Psoas muscle (tissue), 8 donors: ENCODE data around the gene MCRS1. TPM values are rescaled to one million over a fixed set of nuclear protein-coding genes. Genes with fewer than 3 reads are reported as not detected.

Source experiments
- ATAC-seq, 4 donors: fragments of 200-7000 bp; cut with Tn5 transposase; one replicate each; pipeline ENCODE4 v1.9.1; 2020; ENCODE audit warnings: moderate library complexity in 3 of 4, mild to moderate bottlenecking in 2 of 4
- DNase-seq, 2 donors: peaks; one replicate each; pipeline ENCODE4 v3.0.0-alpha.2; 2020
- H3K27ac ChIP-seq: fragments of 200-600 bp; one replicate; pipeline ENCODE4 v1.8.0; 2022
- H3K27me3 ChIP-seq, 3 donors: fragments of 200-600 bp in 1 of 3; one replicate each; pipeline versions ENCODE4 v1.6.1 to v1.8.0; 2013 to 2022; ENCODE audit warnings: low read length in 2 of 3, mild to moderate bottlenecking in 2 of 3, moderate library complexity in 1 of 3; ENCODE audit not compliant: insufficient read depth in 3 of 3
- H3K36me3 ChIP-seq, 2 donors: fragments of 200-600 bp in 1 of 2; one replicate each; pipeline versions ENCODE4 v1.6.1 to v1.8.0; 2013 to 2022; ENCODE audit warnings: low read depth in 1 of 2, mild to moderate bottlenecking in 1 of 2, moderate library complexity in 1 of 2; ENCODE audit not compliant: insufficient read depth in 1 of 2
- H3K4me1 ChIP-seq: fragments of 200-600 bp; one replicate; pipeline ENCODE4 v1.8.0; 2022
- H3K4me3 ChIP-seq: fragments of 200-600 bp; one replicate; pipeline ENCODE4 v1.8.0; 2022; ENCODE audit warnings: mild to moderate bottlenecking
- H3K9me3 ChIP-seq: fragments of 200-600 bp; one replicate; pipeline ENCODE4 v1.8.0; 2022
- WGBS, 3 donors: extraction: QIAGEN DNeasy Blood & Tissue Kit; methylation state at CpG; one replicate each; pipeline versions ENCODE4 v1.1.6 to v1.1.7; 2013; 5-methylcytosine and 5-hydroxymethylcytosine counted together
- intact Hi-C, 2 donors: fragments of 100-400 bp; cut with DNase I; formaldehyde crosslinking; loops; one replicate each; pipeline versions ENCODE4 v1.11.0 to v1.14.2; 2022
- polyA plus RNA-seq, 3 donors: library from polyadenylated mRNA; stranded (reverse); fragments of 200-250 nt; gene quantifications; one replicate each; pipeline ENCODE4 v1.2.3, GENCODE V29; 2013
- total RNA-seq, 4 donors: library from RNA; stranded (reverse); fragmentation: NEBNext Ultra II Directional in 2 of 4; extraction: Animal tissue kit (Norgen Biotek cat#: 25700) in 2 of 4; gene quantifications; one replicate each; pipeline versions ENCODE4 v1.2.1 to v1.2.4, GENCODE V29; 2021 to 2023
- TF ChIP-seq, protein P1 (sequence below): fragments of 200-600 bp; IDR thresholded peaks from one replicate; pipeline ENCODE4 v1.8.0; 2022; ENCODE audit warnings: antibody characterized with exemption
- donor health status: healthy with polysubstance abuse.
- donor health status: DM: no; HTN: no; CAD: no; lungs with moderate emphysema.
- donor health status: Bipolar disorder and iron deficiency.
- donor health status: healthy.
- donor health status: DM: yes; HTN: yes; CAD: no.
- donor health status: DM: no; HTN: no; CAD: no.
- donor health status: DM: no; HTN: no; CAD: no.
- donor health status: DM: yes; HTN: yes; CAD: no.

The MCRS1 gene
- total and polyA plus RNA-seq, 7 donors = 24.3 to 82.3 (median 40.2) TPM

DNA sequence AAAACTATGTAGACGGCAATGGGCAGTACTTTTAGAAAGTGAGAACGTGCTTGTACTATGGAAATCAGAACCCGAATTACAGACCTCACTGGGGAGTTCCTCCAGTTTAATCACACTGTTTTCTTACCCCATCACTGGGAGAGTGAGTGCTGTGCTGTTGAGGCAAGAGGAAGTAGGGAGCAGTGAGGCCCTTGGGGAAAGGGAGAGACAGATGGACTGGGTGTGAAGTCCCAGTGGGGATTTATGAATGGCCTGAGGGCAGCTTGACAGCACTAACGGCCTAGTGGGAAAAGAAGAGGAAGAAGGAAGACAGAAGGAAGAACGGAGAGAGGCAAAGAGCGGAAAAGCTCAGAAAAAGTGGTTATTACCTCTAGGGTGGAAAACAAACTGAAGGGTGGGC, 5.7 kb downstream of the MCRS1 start:
- intact Hi-C loops = no loop called here
- H3K36me3 ChIP-seq = peaks cover 11 to 74% of the 10 kb centered on the region in 2 donors

DNA sequence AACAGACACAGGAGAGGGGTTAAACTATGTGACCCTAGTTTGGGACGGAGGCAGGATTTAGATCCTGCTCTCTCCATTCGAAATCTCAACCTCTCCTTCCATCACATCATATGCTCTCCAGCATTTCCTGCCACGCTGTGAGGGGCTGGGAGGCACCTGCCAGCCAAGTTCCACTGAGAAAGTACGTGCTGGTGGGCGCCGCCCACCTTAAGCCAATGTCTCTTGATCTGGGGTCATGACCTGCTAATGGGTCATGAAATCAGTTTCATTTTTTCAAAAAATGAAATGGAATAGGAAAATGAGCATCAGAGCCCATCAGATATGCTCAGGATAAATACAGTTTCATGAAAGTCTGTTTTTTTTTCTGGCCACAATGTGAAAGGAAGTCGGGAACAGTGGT, 7.2 kb downstream of the MCRS1 start:
- TF ChIP-seq, protein P1, sequence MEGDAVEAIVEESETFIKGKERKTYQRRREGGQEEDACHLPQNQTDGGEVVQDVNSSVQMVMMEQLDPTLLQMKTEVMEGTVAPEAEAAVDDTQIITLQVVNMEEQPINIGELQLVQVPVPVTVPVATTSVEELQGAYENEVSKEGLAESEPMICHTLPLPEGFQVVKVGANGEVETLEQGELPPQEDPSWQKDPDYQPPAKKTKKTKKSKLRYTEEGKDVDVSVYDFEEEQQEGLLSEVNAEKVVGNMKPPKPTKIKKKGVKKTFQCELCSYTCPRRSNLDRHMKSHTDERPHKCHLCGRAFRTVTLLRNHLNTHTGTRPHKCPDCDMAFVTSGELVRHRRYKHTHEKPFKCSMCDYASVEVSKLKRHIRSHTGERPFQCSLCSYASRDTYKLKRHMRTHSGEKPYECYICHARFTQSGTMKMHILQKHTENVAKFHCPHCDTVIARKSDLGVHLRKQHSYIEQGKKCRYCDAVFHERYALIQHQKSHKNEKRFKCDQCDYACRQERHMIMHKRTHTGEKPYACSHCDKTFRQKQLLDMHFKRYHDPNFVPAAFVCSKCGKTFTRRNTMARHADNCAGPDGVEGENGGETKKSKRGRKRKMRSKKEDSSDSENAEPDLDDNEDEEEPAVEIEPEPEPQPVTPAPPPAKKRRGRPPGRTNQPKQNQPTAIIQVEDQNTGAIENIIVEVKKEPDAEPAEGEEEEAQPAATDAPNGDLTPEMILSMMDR = no peak
- 85 to 92% (median 88%) methylated on average over 7 of the region's 7 CpGs for WGBS, 3 donors
- no peaks in the 10 kb centered on the region for H3K27me3 ChIP-seq
- intact Hi-C loops = no loop called here
- peaks cover 11 to 89% of the 10 kb centered on the region in 2 donors for H3K36me3 ChIP-seq
- DNase-seq (peak in 1 of 2 donors; percentile 27), ATAC-seq (no peak)
- H3K27ac ChIP-seq = no peak overlapping the region
- H3K9me3 ChIP-seq = no peaks in the 10 kb centered on the region
- no peak overlapping the region for H3K4me3 ChIP-seq
- H3K4me1 ChIP-seq = peaks cover 13% of the 10 kb centered on the region

More for the DNA sequence above, 5.7 kb downstream of the MCRS1 start:
- ATAC-seq (no peak), DNase-seq (peak in 1 of 2 donors; percentile 11)
- Histone ChIP-seq H3K4me3 (no peak overlapping the region), H3K27ac (no peak overlapping the region), H3K9me3 (no peaks in the 10 kb centered on the region), H3K4me1 (peaks cover 27% of the 10 kb centered on the region), H3K27me3 (no peaks in the 10 kb centered on the region)
- WGBS, 3 donors = 73 to 77% (median 77%) methylated on average over 6 of the region's 6 CpGs
- TF ChIP-seq, protein P1 = no peak

DNA sequence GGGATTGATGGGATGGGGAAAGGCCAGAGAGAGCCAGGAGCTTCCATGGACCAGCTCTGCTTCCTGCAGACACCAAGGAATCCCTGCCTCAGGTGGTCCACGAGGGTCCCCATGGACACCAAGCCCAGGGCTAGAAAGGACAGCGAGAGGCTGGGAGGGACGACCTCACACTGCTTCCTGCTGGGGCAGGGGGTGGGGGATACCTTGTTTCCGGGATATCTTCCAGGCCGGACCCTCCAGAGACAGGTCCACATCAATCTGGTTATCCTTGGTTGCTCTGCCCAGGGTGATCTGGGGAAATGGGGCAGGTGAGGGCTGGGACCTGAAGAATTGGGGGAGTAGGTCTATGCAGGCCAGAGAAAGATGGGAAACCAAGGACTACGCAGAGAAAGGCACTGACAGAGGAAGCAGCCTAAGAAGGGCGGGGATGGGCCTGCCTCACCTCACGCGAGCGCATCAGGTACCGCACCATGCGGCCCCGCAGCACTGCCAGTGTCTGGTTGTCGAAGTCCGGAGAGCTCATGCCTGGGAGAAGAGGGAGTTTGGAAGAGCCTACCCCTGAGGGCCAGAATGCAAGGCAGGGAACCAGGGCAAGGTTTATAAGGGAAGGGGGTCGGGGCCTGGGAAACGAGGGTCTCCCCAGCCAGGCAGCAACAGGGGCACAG, 8.8 kb downstream of the MCRS1 start:
- H3K4me1 ChIP-seq = peaks cover 2% of the 10 kb centered on the region
- H3K36me3 ChIP-seq = peaks cover 7 to 88% of the 10 kb centered on the region in 2 donors
- TF ChIP-seq, protein P1 = no peak
- intact Hi-C loops = no loop called here
- no peak overlapping the region for H3K4me3 ChIP-seq
- no peak overlapping the region for H3K27ac ChIP-seq
- no peak for ATAC-seq
- DNase-seq = peak in 1 of 2 donors; percentile 23
- WGBS, 3 donors = 92 to 95% (median 93%) methylated on average over 17 of the region's 17 CpGs
- no peaks in the 10 kb centered on the region for H3K27me3 ChIP-seq
- no peaks in the 10 kb centered on the region for H3K9me3 ChIP-seq

DNA sequence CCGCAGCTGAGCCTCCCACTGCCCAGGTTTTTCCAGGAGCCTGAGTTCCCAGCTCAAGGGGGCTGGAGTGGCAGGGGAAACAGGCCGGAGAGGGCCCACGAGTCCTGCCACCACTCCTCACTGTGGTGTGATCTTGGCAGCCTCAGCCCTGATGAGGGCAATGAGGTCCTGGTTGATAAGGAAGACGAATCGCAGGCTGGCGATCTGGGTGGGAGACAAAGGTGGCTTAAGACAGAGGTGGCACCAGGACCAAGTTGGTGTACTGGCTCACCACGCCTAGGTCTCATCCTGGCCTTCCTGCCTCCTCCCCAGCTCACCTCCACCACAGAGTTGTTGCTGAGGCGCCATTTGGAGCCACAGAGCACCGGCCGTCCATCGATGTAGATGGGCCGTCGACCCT, 9.4 kb downstream of the MCRS1 start:
- TF ChIP-seq, protein P1 = no peak
- H3K9me3 ChIP-seq = no peaks in the 10 kb centered on the region
- DNase-seq (peak in 1 of 2 donors; percentile 36), ATAC-seq (no peak)
- no peaks in the 10 kb centered on the region for H3K4me1 ChIP-seq
- H3K36me3 ChIP-seq = peaks cover 5 to 81% of the 10 kb centered on the region in 2 donors
- H3K27ac ChIP-seq = no peak overlapping the region
- 89 to 93% (median 91%) methylated on average over 13 of the region's 13 CpGs for WGBS, 3 donors
- intact Hi-C loops = no loop called here
- no peak overlapping the region for H3K4me3 ChIP-seq
- no peaks in the 10 kb centered on the region for H3K27me3 ChIP-seq

DNA sequence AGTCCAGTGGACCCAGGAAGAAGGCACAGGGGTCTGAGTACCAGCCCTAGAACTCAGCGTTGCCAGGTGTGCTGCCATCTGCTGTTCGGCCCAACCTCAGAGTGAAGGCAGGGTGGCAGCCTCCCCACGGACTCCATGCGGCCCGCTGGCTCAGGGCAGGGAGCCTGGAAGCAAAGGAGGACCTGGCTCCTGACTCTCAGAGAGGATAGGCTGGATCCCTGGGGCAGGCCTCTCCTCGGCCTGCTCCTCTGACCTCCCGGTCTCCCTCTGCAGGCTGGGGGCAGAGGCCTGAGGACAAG, 10.1 kb downstream of the MCRS1 start:
- ATAC-seq = peak; percentile 36 to 44 (median 38)
- peak in 1 of 2 donors; percentile 52 for DNase-seq
- Histone ChIP-seq H3K4me3 (no peak overlapping the region), H3K36me3 (peaks cover 4 to 75% of the 10 kb centered on the region in 2 donors), H3K9me3 (no peaks in the 10 kb centered on the region), H3K27me3 (no peaks in the 10 kb centered on the region), H3K27ac (no peak overlapping the region), H3K4me1 (no peaks in the 10 kb centered on the region)
- 45 to 70% (median 60%) methylated on average over 7 of the region's 7 CpGs for WGBS, 3 donors
- TF ChIP-seq, protein P1 = no peak
- intact Hi-C loops = no loop called here
